Osteoblast (primary cell): ENCODE data around the gene TMEM255A. TPM values are rescaled to one million over a fixed set of nuclear protein-coding genes. Genes with fewer than 3 reads are reported as not detected.

Experiments used
- DNase-seq: peaks from one replicate; pipeline ENCODE4 v3.0.0; 2011; ENCODE audit warnings: low spot score, mixed read lengths; ENCODE audit not compliant: insufficient read length; ENCODE audit errors: missing footprints
- H2AFZ ChIP-seq: 2 replicates; pipeline ENCODE4 v1.6.0; 2011; ENCODE audit warnings: mild to moderate bottlenecking, low read length
- H3K27ac ChIP-seq: 2 replicates; pipeline ENCODE4 v1.5.1; 2011; ENCODE audit warnings: mild to moderate bottlenecking, low read depth, low read length, moderate library complexity
- H3K27me3 ChIP-seq: 2 replicates; pipeline ENCODE4 v1.6.0; 2012; ENCODE audit warnings: mild to moderate bottlenecking, control low read depth, inconsistent platforms, low read length, moderate library complexity; ENCODE audit not compliant: insufficient read depth
- H3K36me3 ChIP-seq: 2 replicates; pipeline ENCODE4 v1.5.1; 2011; ENCODE audit warnings: mild to moderate bottlenecking, low read length, control low read depth, moderate library complexity; ENCODE audit not compliant: insufficient read depth
- H3K4me1 ChIP-seq: 2 replicates; pipeline ENCODE4 v1.5.1; 2011; ENCODE audit warnings: mild to moderate bottlenecking, low read length, control low read depth, moderate library complexity; ENCODE audit not compliant: insufficient read depth
- H3K4me2 ChIP-seq: 2 replicates; pipeline ENCODE4 v1.6.0; 2011; ENCODE audit warnings: mild to moderate bottlenecking, low read length; ENCODE audit not compliant: insufficient read depth
- H3K4me3 ChIP-seq: fragments of 200-600 bp; sonication (generic); 3 replicates; pipeline ENCODE4 v1.5.1; 2012; ENCODE audit warnings: mild to moderate bottlenecking, low read length, inconsistent platforms; ENCODE audit not compliant: insufficient read depth
- H3K79me2 ChIP-seq: 2 replicates; pipeline ENCODE4 v1.6.0; 2012; ENCODE audit warnings: mild to moderate bottlenecking, low read length, control low read depth, inconsistent platforms; ENCODE audit not compliant: insufficient read depth
- H3K9me3 ChIP-seq: 2 replicates; pipeline ENCODE4 v1.5.1; 2011; ENCODE audit warnings: low read depth, low read length, control low read depth
- H4K20me1 ChIP-seq: 2 replicates; pipeline ENCODE4 v1.6.0; 2012; ENCODE audit warnings: mild to moderate bottlenecking, low read length, control low read depth; ENCODE audit not compliant: insufficient read depth
- total RNA-seq: library from RNA; depleted of rRNA; stranded (reverse); fragments of >200 nt; gene quantifications from 2 replicates; pipeline ENCODE4 v1.2.3, GENCODE V29; 2012
- TF ChIP-seq, protein P1 (sequence below): IDR thresholded peaks from 2 replicates; pipeline ENCODE4 v1.5.1; 2011; ENCODE audit warnings: mild to moderate bottlenecking, low read depth, low read length, moderate library complexity; ENCODE audit errors: extremely low read depth

TMEM255A gene
- total RNA-seq, 1 donor = under 0.01 TPM

GRCh38 chrX:120311727-120312063 is 434 bp upstream of the TMEM255A start:
- no peaks in the 10 kb centered on the region for H3K36me3 ChIP-seq
- no peak overlapping the region for H3K4me2 ChIP-seq
- no peaks in the 10 kb centered on the region for H4K20me1 ChIP-seq
- no peak overlapping the region for H3K27ac ChIP-seq
- DNase-seq = no peak
- H3K27me3 ChIP-seq = peaks cover 66% of the 10 kb centered on the region
- H3K4me1 ChIP-seq = peaks cover 6% of the 10 kb centered on the region
- H2AFZ ChIP-seq = no peak overlapping the region
- H3K4me3 ChIP-seq = no peak overlapping the region
- no peaks in the 10 kb centered on the region for H3K79me2 ChIP-seq
- no peaks in the 10 kb centered on the region for H3K9me3 ChIP-seq
- TF ChIP-seq, protein P1, sequence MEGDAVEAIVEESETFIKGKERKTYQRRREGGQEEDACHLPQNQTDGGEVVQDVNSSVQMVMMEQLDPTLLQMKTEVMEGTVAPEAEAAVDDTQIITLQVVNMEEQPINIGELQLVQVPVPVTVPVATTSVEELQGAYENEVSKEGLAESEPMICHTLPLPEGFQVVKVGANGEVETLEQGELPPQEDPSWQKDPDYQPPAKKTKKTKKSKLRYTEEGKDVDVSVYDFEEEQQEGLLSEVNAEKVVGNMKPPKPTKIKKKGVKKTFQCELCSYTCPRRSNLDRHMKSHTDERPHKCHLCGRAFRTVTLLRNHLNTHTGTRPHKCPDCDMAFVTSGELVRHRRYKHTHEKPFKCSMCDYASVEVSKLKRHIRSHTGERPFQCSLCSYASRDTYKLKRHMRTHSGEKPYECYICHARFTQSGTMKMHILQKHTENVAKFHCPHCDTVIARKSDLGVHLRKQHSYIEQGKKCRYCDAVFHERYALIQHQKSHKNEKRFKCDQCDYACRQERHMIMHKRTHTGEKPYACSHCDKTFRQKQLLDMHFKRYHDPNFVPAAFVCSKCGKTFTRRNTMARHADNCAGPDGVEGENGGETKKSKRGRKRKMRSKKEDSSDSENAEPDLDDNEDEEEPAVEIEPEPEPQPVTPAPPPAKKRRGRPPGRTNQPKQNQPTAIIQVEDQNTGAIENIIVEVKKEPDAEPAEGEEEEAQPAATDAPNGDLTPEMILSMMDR = no peak

GRCh38 chrX:120309873-120310705 is 1.2 kb downstream of the TMEM255A start:
- no peak for DNase-seq
- Histone ChIP-seq H3K9me3 (no peaks in the 10 kb centered on the region), H3K27ac (no peak overlapping the region), H3K4me2 (peak overlapping the region; percentile 18), H3K79me2 (no peaks in the 10 kb centered on the region), H3K27me3 (peaks cover 66% of the 10 kb centered on the region), H2AFZ (no peak overlapping the region), H4K20me1 (no peaks in the 10 kb centered on the region), H3K4me3 (no peak overlapping the region), H3K4me1 (peaks cover 6% of the 10 kb centered on the region), H3K36me3 (no peaks in the 10 kb centered on the region)
- TF ChIP-seq, protein P1 = no peak

DNA sequence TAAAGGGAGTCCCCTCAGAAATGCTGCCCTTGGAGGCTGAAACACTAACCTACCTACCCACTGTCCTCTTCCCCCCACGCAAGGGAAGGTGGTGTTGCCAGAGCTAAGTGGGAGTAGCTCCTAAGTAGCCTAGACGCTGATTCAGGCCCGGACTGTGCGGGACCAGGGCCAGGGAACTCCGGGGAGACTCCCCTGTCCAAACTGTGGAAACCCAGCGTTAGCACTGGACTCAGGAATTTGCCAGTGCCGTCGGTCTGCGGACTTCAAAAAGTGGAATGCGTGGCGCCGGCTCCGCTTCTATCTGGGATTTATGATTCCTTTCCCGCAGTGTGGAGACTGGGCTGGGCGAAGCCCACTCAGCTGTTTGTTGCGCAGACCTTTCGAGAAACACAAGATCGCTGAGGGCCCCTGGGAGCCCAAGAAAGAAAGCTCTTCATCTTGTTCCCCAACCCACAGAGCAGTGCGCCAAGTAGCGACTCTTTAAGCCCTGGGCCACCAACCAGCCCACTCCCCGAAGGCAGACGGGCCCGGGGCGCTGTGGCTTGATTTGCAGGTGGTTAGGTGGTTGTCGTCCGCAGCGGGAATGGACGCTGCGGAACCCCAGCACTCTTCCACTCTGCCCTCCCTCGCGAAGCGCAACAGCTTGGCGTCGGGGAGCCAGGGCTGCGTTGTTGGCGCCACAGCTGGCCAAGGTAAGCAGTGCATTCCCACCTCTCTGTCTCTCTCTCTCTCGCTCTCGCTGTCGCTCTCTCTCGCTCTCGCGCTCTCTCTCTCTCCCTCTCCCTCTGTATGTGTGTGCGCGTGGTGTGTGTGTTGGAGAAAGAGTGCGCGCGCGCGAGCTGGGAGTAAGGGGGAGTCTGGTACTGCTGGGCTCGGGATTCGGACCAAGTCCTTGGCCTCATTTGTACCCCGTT is 2.0 kb downstream of the TMEM255A start:
- Histone ChIP-seq H3K4me1 (peaks cover 6% of the 10 kb centered on the region), H3K4me2 (peak overlapping the region; percentile 18), H3K4me3 (no peak overlapping the region), H3K27me3 (peaks cover 58% of the 10 kb centered on the region), H3K27ac (no peak overlapping the region), H4K20me1 (no peaks in the 10 kb centered on the region), H2AFZ (no peak overlapping the region), H3K79me2 (no peaks in the 10 kb centered on the region), H3K36me3 (no peaks in the 10 kb centered on the region), H3K9me3 (no peaks in the 10 kb centered on the region)
- TF ChIP-seq, protein P1 = no peak
- peak; percentile 85 for DNase-seq

DNA sequence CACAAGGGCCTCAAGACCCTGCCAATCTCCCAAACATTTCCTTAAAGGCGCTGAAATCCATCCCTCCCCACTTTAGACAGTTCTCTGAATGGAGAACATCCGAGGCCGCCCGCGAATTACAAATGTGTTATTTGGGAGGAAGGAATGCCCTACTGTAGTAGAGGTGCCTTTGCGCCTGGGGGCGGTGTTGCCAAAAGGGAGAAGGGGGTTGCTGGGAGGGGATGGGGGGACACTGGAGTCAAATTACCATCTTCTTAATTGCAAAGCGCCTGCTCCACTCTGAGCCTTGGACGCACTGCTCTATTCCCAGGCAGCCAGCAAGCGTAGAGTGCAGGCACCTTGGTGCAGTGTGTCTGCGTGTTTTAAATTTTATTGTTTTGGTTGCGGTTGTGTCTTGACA is 2.7 kb downstream of the TMEM255A start:
- Histone ChIP-seq H3K79me2 (no peaks in the 10 kb centered on the region), H2AFZ (no peak overlapping the region), H3K4me1 (peaks cover 6% of the 10 kb centered on the region), H4K20me1 (no peaks in the 10 kb centered on the region), H3K4me3 (no peak overlapping the region), H3K4me2 (no peak overlapping the region), H3K27me3 (peaks cover 57% of the 10 kb centered on the region), H3K27ac (no peak overlapping the region), H3K9me3 (no peaks in the 10 kb centered on the region), H3K36me3 (no peaks in the 10 kb centered on the region)
- no peak for DNase-seq
- TF ChIP-seq, protein P1 = no peak
